B cell (primary cell): ENCODE results near the gene CAPZB. TPM values are rescaled to one million over a fixed set of nuclear protein-coding genes. Genes with fewer than 3 reads are reported as not detected.

Experiments
- ATAC-seq: fragments of 200-7000 bp; cut with Tn5 transposase; one replicate; pipeline ENCODE4 v1.10.0; 2021; ENCODE audit warnings: low read depth, mild to moderate bottlenecking, moderate number of reproducible peaks, moderate library complexity
- CTCF ChIA-PET: fragments of 350-600 bp; sonication (Branson Sonifier 250); formaldehyde crosslinking; loops from one replicate; lab custom pipeline; 2021; ENCODE audit warnings: antibody characterized with exemption, inconsistent platforms; lab: Charles Lee
- POLR2A ChIA-PET: fragments of 350-600 bp; sonication (Branson Sonifier 250); formaldehyde crosslinking; loops from one replicate; lab custom pipeline; 2021; ENCODE audit warnings: antibody characterized with exemption; lab: Charles Lee
- DNase-seq: peaks from one replicate; pipeline ENCODE4 v3.0.0; 2013
- H2AFZ ChIP-seq: 2 replicates; pipeline ENCODE4 v1.6.1; 2012; ENCODE audit warnings: mild to moderate bottlenecking, low read depth, low read length; ENCODE audit not compliant: insufficient read depth, poor library complexity, severe bottlenecking
- H3K27ac ChIP-seq, 2 donors: 1 replicate in 1 of 2; 2 replicates in 1 of 2; pipeline ENCODE4 v1.5.1; 2012 to 2013; ENCODE audit warnings: low read length in 2 of 2, mild to moderate bottlenecking in 2 of 2, moderate library complexity in 1 of 2
- H3K27me3 ChIP-seq, 4 experiments: fragments of 200-600 bp in 1 of 4; sonication (generic) in 1 of 4; replicated peaks in 1 of 4; 1 replicate in 2 of 4; 2 replicates in 2 of 4; pipeline versions ENCODE4 v1.6.1 to v1.7.0; 2013 to 2016; ENCODE audit warnings: low read length in 3 of 4, mild to moderate bottlenecking in 2 of 4, mixed read lengths in 1 of 4, moderate library complexity in 1 of 4; ENCODE audit not compliant: insufficient read depth in 4 of 4, control insufficient read depth in 3 of 4; ENCODE audit errors: control extremely low read depth in 1 of 4
- H3K36me3 ChIP-seq, 2 experiments: replicated peaks in 1 of 2; 1 replicate in 1 of 2; 2 replicates in 1 of 2; pipeline versions ENCODE4 v1.6.1 to v1.7.1; 2013; ENCODE audit warnings: low read length in 1 of 2; ENCODE audit not compliant: insufficient read depth in 2 of 2, control insufficient read depth in 1 of 2; ENCODE audit errors: control extremely low read depth in 1 of 2, extremely low read depth in 1 of 2
- H3K4me1 ChIP-seq, 2 donors: fragments of 200-600 bp in 1 of 2; sonication (generic) in 1 of 2; 1 replicate in 1 of 2; 2 replicates in 1 of 2; pipeline versions ENCODE4 v1.5.1 to v1.6.1; 2013 to 2017; ENCODE audit warnings: low read length in 2 of 2; ENCODE audit not compliant: control insufficient read depth in 2 of 2, insufficient read depth in 2 of 2
- H3K4me2 ChIP-seq: replicated peaks from 2 replicates; pipeline ENCODE3; 2012; ENCODE audit warnings: mild to moderate bottlenecking, low read depth, low read length; ENCODE audit not compliant: poor library complexity, severe bottlenecking
- H3K4me3 ChIP-seq, 5 experiments: fragments of 200-600 bp in 1 of 5; sonication (generic) in 1 of 5; 1 replicate in 3 of 5; 2 replicates in 2 of 5; pipeline versions ENCODE4 v1.5.1 to v1.7.0; 2011 to 2016; ENCODE audit warnings: low read length in 4 of 5, mild to moderate bottlenecking in 4 of 5, low read depth in 2 of 5, control low read depth in 1 of 5, moderate library complexity in 1 of 5; ENCODE audit not compliant: insufficient read depth in 1 of 5; ENCODE audit errors: control extremely low read depth in 1 of 5, extremely low read depth in 1 of 5
- H3K79me2 ChIP-seq: fragments of 200-600 bp; sonication (generic); one replicate; pipeline ENCODE4 v1.6.0; 2016; ENCODE audit warnings: low read length; ENCODE audit not compliant: control insufficient read depth, insufficient read depth
- H3K9ac ChIP-seq: fragments of 200-600 bp; sonication (generic); 2 replicates; pipeline ENCODE4 v1.6.1; 2017; ENCODE audit warnings: mild to moderate bottlenecking, low read length, moderate library complexity
- H3K9me3 ChIP-seq, 3 donors: one replicate each; pipeline versions ENCODE4 v1.6.1 to v1.7.1; 2013; ENCODE audit warnings: low read length in 2 of 3; ENCODE audit not compliant: control insufficient read depth in 2 of 3, insufficient read depth in 1 of 3; ENCODE audit errors: control extremely low read depth in 1 of 3
- H4K20me1 ChIP-seq: 2 replicates; pipeline ENCODE4 v1.6.0; 2012; ENCODE audit warnings: mild to moderate bottlenecking, low read length; ENCODE audit not compliant: insufficient read depth, control insufficient read depth, poor library complexity, severe bottlenecking
- H3K27ac Mint-ChIP-seq: one replicate; pipeline ENCODE4 v1.8.0; 2021; ENCODE audit warnings: mixed read lengths
- H3K27me3 Mint-ChIP-seq: one replicate; pipeline ENCODE4 v1.8.0; 2021; ENCODE audit warnings: mixed read lengths
- H3K4me1 Mint-ChIP-seq: one replicate; pipeline ENCODE4 v1.8.0; 2021; ENCODE audit warnings: mixed read lengths
- H3K4me3 Mint-ChIP-seq: one replicate; pipeline ENCODE4 v1.8.0; 2021; ENCODE audit warnings: mixed read lengths
- H3K9me3 Mint-ChIP-seq: one replicate; pipeline ENCODE4 v1.8.0; 2022; ENCODE audit warnings: mixed read lengths; ENCODE audit not compliant: insufficient read depth
- CTCF ChIP-seq: fragments of 200-600 bp; IDR thresholded peaks from one replicate; pipeline ENCODE4 v1.8.0; 2022; ENCODE audit warnings: antibody characterized with exemption, mild to moderate bottlenecking
- EZH2 ChIP-seq: IDR thresholded peaks from 2 replicates; pipeline ENCODE4 v1.6.1; 2012; ENCODE audit warnings: borderline replicate concordance, low read depth, mild to moderate bottlenecking, moderate library complexity, low read length; ENCODE audit not compliant: insufficient read depth, poor library complexity, severe bottlenecking
- WGBS: methylation state at CpG from one replicate; pipeline ENCODE4 v1.1.5; 2013; ENCODE audit warnings: missing lambda C conversion rate; ENCODE audit not compliant: insufficient coverage; 5-methylcytosine and 5-hydroxymethylcytosine counted together
- intact Hi-C: fragments of 100-400 bp; cut with micrococcal nuclease; formaldehyde crosslinking; loops from one replicate; pipeline ENCODE4 v1.10.0; 2022
- polyA plus RNA-seq: library from polyadenylated mRNA; depleted of rRNA; stranded (reverse); fragments of >200 nt; gene quantifications from 2 replicates; pipeline ENCODE4 v1.2.3, GENCODE V29; 2012
- total RNA-seq, 2 donors: library from RNA; stranded (reverse); fragments of 120-200 nt in 1 of 2; gene quantifications; 1 replicate in 1 of 2; 2 replicates in 1 of 2; pipeline versions ENCODE4 v1.2.3 to v1.2.4, GENCODE V29; 2013 to 2022

CAPZB gene
- total and polyA plus RNA-seq, 2 donors (not counting 1 experiment from before 2014, with no cell fraction given) = 126 to 193 TPM

- ChIA-PET CTCF (no interaction called here), POLR2A (no interaction called here)
- DNase-seq (no peak), ATAC-seq (no peak)
- intact Hi-C loops = no loop called here
- TF ChIP-seq CTCF = no peak
- TF ChIP-seq EZH2 = no peak
- H3K9ac ChIP-seq = no peak overlapping the region
- no peaks in the 10 kb centered on the region for H3K4me1 ChIP-seq
- no peaks in the 10 kb centered on the region for H3K36me3 ChIP-seq
- no peaks in the 10 kb centered on the region for H4K20me1 ChIP-seq
- 100% methylated on average over 1 of the region's 4 CpGs for WGBS
- H3K27me3 ChIP-seq = no peaks in the 10 kb centered on the region
- H3K4me3 ChIP-seq = no peak overlapping the region
- H3K9me3 ChIP-seq = peaks cover 0 to 24% (median 10%) of the 10 kb centered on the region in 3 donors
- no peaks in the 10 kb centered on the region for H3K27me3 Mint-ChIP-seq
- no peak overlapping the region for H3K4me3 Mint-ChIP-seq
- peaks cover 8% of the 10 kb centered on the region for H3K9me3 Mint-ChIP-seq
- H2AFZ ChIP-seq = no peak overlapping the region
- no peak overlapping the region for H3K4me2 ChIP-seq
- no peaks in the 10 kb centered on the region for H3K79me2 ChIP-seq
- no peaks in the 10 kb centered on the region for H3K4me1 Mint-ChIP-seq
- no peak overlapping the region for H3K27ac ChIP-seq
- no peak overlapping the region for H3K27ac Mint-ChIP-seq
Observed at GRCh38 chr1:19532519-19532918, 47.2 kb upstream of the CAPZB start.

- no peak for DNase-seq
- TF ChIP-seq CTCF = no peak
- H3K9me3 Mint-ChIP-seq = peaks cover 3% of the 10 kb centered on the region
- Histone ChIP-seq H3K9me3 (peaks cover 0 to 10% (median 3%) of the 10 kb centered on the region in 3 donors), H4K20me1 (no peaks in the 10 kb centered on the region), H3K36me3 (no peaks in the 10 kb centered on the region), H3K4me2 (no peak overlapping the region), H3K27ac (no peak overlapping the region), H3K9ac (no peak overlapping the region), H3K79me2 (no peaks in the 10 kb centered on the region), H3K4me3 (no peak overlapping the region), H3K27me3 (no peaks in the 10 kb centered on the region), H3K4me1 (no peaks in the 10 kb centered on the region), H2AFZ (no peak overlapping the region)
- H3K27me3 Mint-ChIP-seq = no peaks in the 10 kb centered on the region
- 98% methylated on average over 4 of the region's 7 CpGs for WGBS
- no peak overlapping the region for H3K4me3 Mint-ChIP-seq
- CTCF ChIA-PET = no interaction called here
- no peak for ATAC-seq
- no peaks in the 10 kb centered on the region for H3K4me1 Mint-ChIP-seq
- POLR2A ChIA-PET = no interaction called here
- no peak overlapping the region for H3K27ac Mint-ChIP-seq
- intact Hi-C loops = no loop called here
Observed at GRCh38 chr1:19529664-19530063, 44.3 kb upstream of the CAPZB start.
